Mucosa of rectum (tissue), 2 donors: Measurements from ENCODE around the gene P4HA2.

Source experiments
- H3K27ac ChIP-seq, 2 donors: one replicate each; pipeline ENCODE4 v1.7.0; 2013; ENCODE audit warnings: inconsistent platforms in 2 of 2, low read depth in 2 of 2, low read length in 2 of 2
- H3K27me3 ChIP-seq, 2 donors: one replicate each; pipeline ENCODE4 v1.7.0; 2013; ENCODE audit warnings: low read length in 2 of 2; ENCODE audit not compliant: control insufficient read depth in 2 of 2, insufficient read depth in 2 of 2
- H3K36me3 ChIP-seq, 2 donors: one replicate each; pipeline ENCODE4 v1.7.0; 2013; ENCODE audit warnings: low read length in 2 of 2; ENCODE audit not compliant: control insufficient read depth in 2 of 2, insufficient read depth in 2 of 2
- H3K4me1 ChIP-seq, 2 donors: one replicate each; pipeline ENCODE4 v1.7.0; 2013; ENCODE audit warnings: low read length in 2 of 2, mild to moderate bottlenecking in 1 of 2; ENCODE audit not compliant: control insufficient read depth in 2 of 2, insufficient read depth in 2 of 2
- H3K4me3 ChIP-seq, 2 donors: one replicate each; pipeline ENCODE4 v1.7.0; 2013; ENCODE audit warnings: low read length in 2 of 2
- H3K9ac ChIP-seq, 2 donors: one replicate each; pipeline ENCODE4 v1.7.0; 2013; ENCODE audit warnings: low read length in 2 of 2, low read depth in 1 of 2, mild to moderate bottlenecking in 1 of 2
- H3K9me3 ChIP-seq, 2 donors: one replicate each; pipeline ENCODE4 v1.7.0; 2013; ENCODE audit warnings: low read length in 2 of 2; ENCODE audit not compliant: control insufficient read depth in 2 of 2
- donor health status: healthy.
- donor health status: Normal muscosa, but diverticular disease.

The P4HA2 gene

GRCh38 chr5:132270335-132270665 lies 42.6 kb upstream of the P4HA2 start:
- no peaks in the 10 kb centered on the region for H3K9me3 ChIP-seq
- H3K27me3 ChIP-seq, result no peaks in the 10 kb centered on the region
- H3K4me3 ChIP-seq, result no peak overlapping the region
- H3K9ac ChIP-seq, result no peak overlapping the region
- H3K4me1 ChIP-seq, result peaks cover 24 to 37% of the 10 kb centered on the region in 2 donors
- no peaks in the 10 kb centered on the region for H3K36me3 ChIP-seq
- no peak overlapping the region for H3K27ac ChIP-seq

- Histone ChIP-seq H3K4me1 (peaks cover 28 to 41% of the 10 kb centered on the region in 2 donors), H3K36me3 (no peaks in the 10 kb centered on the region), H3K27ac (no peak overlapping the region), H3K27me3 (no peaks in the 10 kb centered on the region), H3K4me3 (no peak overlapping the region), H3K9ac (no peak overlapping the region), H3K9me3 (no peaks in the 10 kb centered on the region)
Measured at GRCh38 chr5:132269635-132270334, 42.1 kb upstream of the P4HA2 start.

GRCh38 chr5:132268769-132269551 lies 41.3 kb upstream of the P4HA2 start:
- Histone ChIP-seq H3K9me3 (no peaks in the 10 kb centered on the region), H3K27me3 (no peaks in the 10 kb centered on the region), H3K9ac (no peak overlapping the region), H3K4me3 (no peak overlapping the region), H3K36me3 (no peaks in the 10 kb centered on the region), H3K27ac (no peak overlapping the region), H3K4me1 (peaks cover 21 to 39% of the 10 kb centered on the region in 2 donors)

- H3K36me3 ChIP-seq, result no peaks in the 10 kb centered on the region
Measured at GRCh38 chr5:132267931-132268768, 40.5 kb upstream of the P4HA2 start.

GRCh38 chr5:132267166-132267739 lies 39.6 kb upstream of the P4HA2 start:
- Histone ChIP-seq H3K9me3 (no peaks in the 10 kb centered on the region), H3K27me3 (no peaks in the 10 kb centered on the region), H3K9ac (no peak overlapping the region), H3K4me3 (no peak overlapping the region), H3K4me1 (peaks cover 13 to 30% of the 10 kb centered on the region in 2 donors), H3K36me3 (no peaks in the 10 kb centered on the region), H3K27ac (no peak overlapping the region)

More at GRCh38 chr5:132267931-132268768, 40.5 kb upstream of the P4HA2 start:
- Histone ChIP-seq H3K4me1 (peaks cover 17 to 37% of the 10 kb centered on the region in 2 donors), H3K27me3 (no peaks in the 10 kb centered on the region), H3K27ac (no peak overlapping the region), H3K4me3 (no peak overlapping the region), H3K9me3 (no peaks in the 10 kb centered on the region), H3K9ac (no peak overlapping the region)

GRCh38 chr5:132266836-132267160 lies 39.1 kb upstream of the P4HA2 start:
- no peaks in the 10 kb centered on the region for H3K9me3 ChIP-seq
- H3K27ac ChIP-seq, result no peak overlapping the region
- no peak overlapping the region for H3K4me3 ChIP-seq
- no peak overlapping the region for H3K9ac ChIP-seq
- H3K27me3 ChIP-seq, result no peaks in the 10 kb centered on the region
- no peaks in the 10 kb centered on the region for H3K36me3 ChIP-seq
- H3K4me1 ChIP-seq, result peaks cover 13 to 30% of the 10 kb centered on the region in 2 donors

- H3K4me3 ChIP-seq, result no peak overlapping the region
- peak overlapping the region; percentile 78 to 86 for H3K27ac ChIP-seq
- no peaks in the 10 kb centered on the region for H3K9me3 ChIP-seq
- H3K36me3 ChIP-seq, result no peaks in the 10 kb centered on the region
- H3K27me3 ChIP-seq, result no peaks in the 10 kb centered on the region
- peak overlapping the region; percentile 42 to 54 for H3K9ac ChIP-seq
- peaks cover 13 to 30% of the 10 kb centered on the region in 2 donors for H3K4me1 ChIP-seq
Measured at GRCh38 chr5:132266031-132266835, 38.6 kb upstream of the P4HA2 start.

- Histone ChIP-seq H3K9me3 (no peaks in the 10 kb centered on the region), H3K27me3 (no peaks in the 10 kb centered on the region), H3K4me3 (peak overlapping the region in 1 of 2 donors; percentile 31), H3K4me1 (peaks cover 13 to 30% of the 10 kb centered on the region in 2 donors), H3K36me3 (no peaks in the 10 kb centered on the region), H3K9ac (peak overlapping the region in 1 of 2 donors; percentile 42), H3K27ac (peak overlapping the region; percentile 78 to 86)
Measured at GRCh38 chr5:132265336-132266030, 37.8 kb upstream of the P4HA2 start.
